OCI-LY7 (cell line): ENCODE data around the gene EPAS1.

Source experiments
- CTCF ChIP-seq: fragments of 200-600 bp; sonication (generic); conservative IDR thresholded peaks from 2 replicates; pipeline ENCODE4 v1.5.1; 2014; ENCODE audit warnings: mild to moderate bottlenecking, antibody characterized with exemption, low read length, moderate library complexity, mixed read lengths
- EZH2phosphoT487 ChIP-seq: fragments of 200-600 bp; sonication (generic); IDR thresholded peaks from 2 replicates; pipeline ENCODE4 v1.6.1; 2018; ENCODE audit warnings: low read depth, borderline replicate concordance, mild to moderate bottlenecking, mixed run types, antibody characterized with exemption, low read length, moderate library complexity, mixed read lengths

DNA sequence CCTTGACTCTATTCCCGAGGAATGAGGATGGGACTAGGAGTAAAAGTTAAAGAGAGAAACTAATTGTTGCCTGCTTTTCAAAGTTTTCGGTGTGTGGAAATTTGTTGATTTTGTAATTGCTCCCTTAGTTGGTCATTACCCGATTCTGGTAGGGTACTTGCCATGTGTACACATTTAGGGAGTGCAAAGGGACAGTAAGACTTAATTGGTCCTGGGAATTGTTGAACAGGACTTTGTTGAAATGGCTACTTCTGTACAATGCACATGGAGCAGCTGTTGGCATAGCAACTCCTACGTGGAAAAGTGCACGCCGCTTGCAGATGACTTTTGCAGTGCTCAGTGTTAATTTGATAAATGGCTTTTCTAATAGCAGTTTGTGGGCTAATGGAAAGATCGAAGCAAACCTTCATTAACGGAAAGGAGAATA lies 22.9 kb downstream of the EPAS1 start:
- TF ChIP-seq CTCF: no peak
- no peak for TF ChIP-seq EZH2phosphoT487
